Mucosa of gallbladder (tissue), 1 donor: Measurements from ENCODE around the gene PPP1R12A. TPM values are rescaled to one million over a fixed set of nuclear protein-coding genes. Genes with fewer than 3 reads are reported as not detected.
A peak's percentile ranks its signal among the peaks of the same experiment; 100 is the strongest.

Experiments used
- DNase-seq: peaks from one replicate; pipeline ENCODE4 v3.0.0-alpha.2; 2020; ENCODE audit warnings: low spot score
- total RNA-seq: library from RNA; stranded (reverse); gene quantifications from one replicate; pipeline ENCODE4 v1.2.1, GENCODE V29; 2021
- donor health status: DM: no; HTN: no; CAD: no.

PPP1R12A gene
- total RNA-seq, 1 donor from 2014 or later: 136 TPM

- no peak for DNase-seq
These were observed 165.6 kb downstream of the PPP1R12A start for GRCh38 chr12:79769189-79769859.

GRCh38 chr12:79766705-79767464 lies 168.0 kb downstream of the PPP1R12A start:
- no peak for DNase-seq

GRCh38 chr12:79765157-79765556 lies 169.7 kb downstream of the PPP1R12A start:
- DNase-seq: no peak

GRCh38 chr12:79764641-79765040 lies 170.3 kb downstream of the PPP1R12A start:
- DNase-seq: no peak

- DNase-seq: no peak
These were observed 171.0 kb downstream of the PPP1R12A start for GRCh38 chr12:79763766-79764452.

- no peak for DNase-seq
These were observed 173.6 kb downstream of the PPP1R12A start for GRCh38 chr12:79761341-79761740.

- DNase-seq: no peak
These were observed 187.6 kb downstream of the PPP1R12A start for GRCh38 chr12:79747274-79747673.

GRCh38 chr12:79737875-79738718 lies 196.8 kb downstream of the PPP1R12A start:
- peak; percentile 47 for DNase-seq

- DNase-seq: no peak
These were observed 202.3 kb downstream of the PPP1R12A start for GRCh38 chr12:79732638-79733037.

GRCh38 chr12:79725987-79726386 lies 208.9 kb downstream of the PPP1R12A start:
- no peak for DNase-seq

Other genes starting within 250 kb of the PPP1R12A start
- 123 TPM for gene PAWR, start 244.1 kb downstream of the PPP1R12A start, total RNA-seq
- gene OTOGL, start 164.4 kb upstream of the PPP1R12A start, total RNA-seq: 0.20 TPM